Caco-2 (cell line): ENCODE results near the gene DENND2A. TPM values are rescaled to one million over a fixed set of nuclear protein-coding genes. Genes with fewer than 3 reads are reported as not detected.

ENCODE experiments used
- total RNA-seq: library from RNA; stranded (reverse); gene quantifications from 2 replicates; pipeline ENCODE4 v1.2.3, GENCODE V29; 2022

Gene DENND2A
- total RNA-seq, 1 experiment from 2014 or later = 0.95 TPM

Other genes starting within 250 kb of the DENND2A start
- 40.6 and 46.4 TPM in 2 replicates for gene SLC37A3, start 242.3 kb downstream of the DENND2A start, total RNA-seq
- 3.8 and 4.1 TPM in 2 replicates for gene RAB19, start 236.8 kb downstream of the DENND2A start, total RNA-seq
- gene MKRN1, start 161.3 kb downstream of the DENND2A start, total RNA-seq = 62.4 and 73.0 TPM in 2 replicates
- gene ADCK2, start 32.1 kb upstream of the DENND2A start, total RNA-seq = 17.7 and 21.4 TPM in 2 replicates
- 166 and 188 TPM in 2 replicates for gene NDUFB2, start 55.9 kb upstream of the DENND2A start, total RNA-seq